HG03066 (cell line): ENCODE data around the gene GABPB1.

Source experiments
- ATAC-seq: cut with Tn5 transposase; IDR thresholded peaks from one replicate; pipeline ENCODE4 v1.9.1; 2021; ENCODE audit warnings: low read depth; ENCODE audit not compliant: unreplicated experiment

Gene GABPB1

GRCh38 chr15:50246631-50247030 is 108.4 kb downstream of the GABPB1 start:
- no peak for ATAC-seq

GRCh38 chr15:50244959-50245624 is 109.9 kb downstream of the GABPB1 start:
- ATAC-seq = no peak

- ATAC-seq = no peak
Observed at GRCh38 chr15:50244153-50244552, 110.8 kb downstream of the GABPB1 start.

GRCh38 chr15:50241684-50242450 is 113.1 kb downstream of the GABPB1 start:
- ATAC-seq = no peak

GRCh38 chr15:50238255-50238654 is 116.7 kb downstream of the GABPB1 start:
- ATAC-seq = no peak

- no peak for ATAC-seq
Observed at GRCh38 chr15:50236433-50236832, 118.6 kb downstream of the GABPB1 start.

GRCh38 chr15:50235794-50236193 is 119.2 kb downstream of the GABPB1 start:
- ATAC-seq = no peak

GRCh38 chr15:50234764-50235163 is 120.2 kb downstream of the GABPB1 start:
- ATAC-seq = no peak

GRCh38 chr15:50233192-50233736 is 121.7 kb downstream of the GABPB1 start:
- ATAC-seq = no peak

GRCh38 chr15:50232791-50233190 is 122.2 kb downstream of the GABPB1 start:
- ATAC-seq = no peak

- no peak for ATAC-seq
Observed at GRCh38 chr15:50231761-50232160, 123.2 kb downstream of the GABPB1 start.

GRCh38 chr15:50229336-50229735 is 125.7 kb downstream of the GABPB1 start:
- no peak for ATAC-seq

- no peak for ATAC-seq
Observed at GRCh38 chr15:50228866-50229265, 126.1 kb downstream of the GABPB1 start.

- no peak for ATAC-seq
Observed at GRCh38 chr15:50227076-50227475, 127.9 kb downstream of the GABPB1 start.

GRCh38 chr15:50225938-50226337 is 129.1 kb downstream of the GABPB1 start:
- ATAC-seq = no peak
